Activated T-helper 9 cell treated with anti-CD3 and anti-CD28 coated beads, Interleukin-2, amount 50 U/mL, for 16 hours (primary cell): ENCODE data around the gene RASA2.
"Not testable (repeated sequence)": the region's sequence is repeated elsewhere in the genome, so short reads cannot be mapped to it uniquely, and the experiment has no call there.

Experiments
- DNase-seq: peaks from one replicate; pipeline ENCODE4 v3.0.0-alpha.2; 2020; ENCODE audit warnings: low read depth

Gene RASA2

DNA sequence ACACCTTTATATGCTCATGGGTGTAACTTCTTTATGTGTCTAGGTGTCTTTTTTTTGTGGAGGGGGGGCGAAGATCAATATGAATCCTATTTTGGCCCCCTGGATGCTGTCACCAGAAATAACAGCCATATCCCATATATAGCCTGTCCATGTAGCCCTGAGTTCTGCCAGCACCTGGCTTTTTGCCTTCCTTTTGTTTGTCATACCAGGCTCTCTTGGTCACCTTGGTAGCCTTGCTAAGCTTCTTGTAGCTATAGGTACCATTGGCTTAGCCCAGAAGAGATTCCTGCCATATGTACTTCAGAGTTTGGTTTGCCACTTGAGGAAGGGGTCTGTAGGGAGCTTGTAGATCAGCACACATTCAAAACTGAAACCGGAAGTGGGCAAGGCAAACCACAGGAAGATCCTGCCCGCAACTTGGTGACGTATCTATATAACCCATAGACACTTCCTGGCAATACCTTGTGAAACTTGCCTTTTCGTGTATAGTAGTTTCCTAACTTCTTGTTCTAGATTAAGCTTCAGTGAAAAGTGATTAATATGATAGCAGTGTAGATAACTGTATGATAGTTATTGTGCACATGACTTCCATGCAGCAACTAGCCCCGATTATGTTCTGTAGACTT, 11.9 kb downstream of the RASA2 start:
- DNase-seq: peak; percentile 73

- DNase-seq: no peak
These were observed 12.5 kb downstream of the RASA2 start for GRCh38 chr3:141499284-141499683.

DNA sequence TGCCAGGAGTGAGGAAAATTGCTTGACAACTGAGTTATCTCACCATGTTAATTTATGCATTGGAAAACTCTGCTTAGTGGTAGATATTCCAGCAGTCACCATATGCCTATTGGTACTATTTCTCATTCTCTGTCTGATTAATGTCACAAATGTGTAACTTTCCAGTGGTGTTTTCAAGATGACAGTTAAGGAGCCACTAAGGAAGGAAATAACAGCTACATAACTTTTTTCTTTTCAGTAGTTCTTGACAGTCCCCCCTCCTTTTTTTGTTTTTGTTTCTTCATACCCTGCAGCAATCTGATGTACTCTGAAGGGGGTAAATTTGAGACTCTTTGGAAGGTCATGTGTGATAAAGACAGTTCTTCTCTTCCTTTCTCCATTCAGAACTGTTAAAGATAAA, 13.1 kb downstream of the RASA2 start:
- DNase-seq: no peak

DNA sequence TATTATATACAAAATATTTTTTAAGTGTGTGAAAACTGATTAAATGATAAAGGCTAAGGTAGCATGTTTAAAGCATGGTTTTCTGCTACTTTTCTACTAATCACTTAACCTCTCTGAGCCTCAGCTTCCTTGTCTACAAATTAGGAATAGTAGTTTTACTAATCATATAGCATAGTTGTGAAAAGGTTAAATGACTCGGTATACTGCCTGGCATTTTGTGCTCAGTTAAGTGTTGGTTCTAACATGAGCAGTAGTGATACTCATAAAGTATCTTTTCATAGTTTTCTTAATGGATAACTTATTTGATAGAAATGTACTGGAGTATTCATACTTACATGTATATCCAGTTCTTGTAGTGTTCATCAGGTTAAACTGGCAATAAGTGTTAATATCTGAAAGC, 13.6 kb downstream of the RASA2 start:
- DNase-seq: no peak

GRCh38 chr3:141505166-141505565, 18.3 kb downstream of the RASA2 start:
- DNase-seq: no peak

- DNase-seq: no peak
These were observed 19.2 kb downstream of the RASA2 start for GRCh38 chr3:141506071-141506470.

DNA sequence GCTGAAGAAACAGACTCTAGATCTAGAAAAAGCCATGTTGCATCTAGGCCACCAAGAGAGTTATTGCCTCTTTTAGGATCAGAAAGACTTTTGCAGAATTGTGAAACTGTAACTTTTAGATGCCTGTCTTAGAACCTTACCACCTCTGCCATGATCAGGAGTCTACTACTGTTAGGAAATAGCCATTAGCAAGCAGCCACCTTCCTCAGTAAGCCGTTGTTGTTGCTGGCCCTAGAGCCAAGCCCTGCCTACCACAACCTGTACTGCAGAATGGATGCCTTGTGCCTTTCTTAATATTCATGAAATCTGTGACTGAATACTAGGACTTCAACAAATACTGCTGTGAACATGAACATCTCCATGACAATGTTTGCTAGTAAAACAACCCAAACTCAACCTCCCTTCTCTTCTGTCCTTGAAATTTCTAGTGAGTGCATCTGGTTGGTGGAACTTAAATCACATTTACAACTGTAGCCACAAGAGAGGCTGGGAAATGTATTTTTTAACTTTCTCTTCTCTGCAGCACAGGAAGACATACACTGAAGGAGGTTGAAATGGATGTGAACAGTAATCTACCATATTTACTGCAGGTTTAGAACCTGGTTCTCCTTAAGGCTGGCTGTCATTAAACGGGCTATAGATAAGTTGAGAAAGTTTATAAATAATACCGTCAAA, 20.7 kb downstream of the RASA2 start:
- no peak for DNase-seq

GRCh38 chr3:141508067-141508436, 21.2 kb downstream of the RASA2 start:
- no peak for DNase-seq

- DNase-seq: no peak
These were observed 24.5 kb downstream of the RASA2 start for GRCh38 chr3:141511361-141511760.

DNA sequence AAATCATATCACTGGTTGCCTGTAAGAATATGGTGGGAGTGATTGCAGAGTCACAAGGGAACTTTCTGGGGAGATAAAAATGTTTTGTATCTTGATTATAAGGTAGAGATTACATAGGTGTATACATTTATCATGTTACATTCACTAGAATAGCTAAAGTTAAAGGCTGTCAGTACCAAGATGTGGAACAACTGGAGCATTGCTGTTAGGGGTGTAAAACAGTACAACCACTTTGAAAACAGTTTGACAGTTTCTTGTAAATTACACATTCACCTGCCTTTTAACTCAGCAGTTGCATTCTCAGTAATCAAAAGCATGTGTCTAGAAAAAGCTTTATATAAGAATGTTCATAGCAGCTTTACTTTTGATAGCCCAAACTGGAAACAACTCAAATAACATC, 27.6 kb downstream of the RASA2 start:
- no peak for DNase-seq

DNA sequence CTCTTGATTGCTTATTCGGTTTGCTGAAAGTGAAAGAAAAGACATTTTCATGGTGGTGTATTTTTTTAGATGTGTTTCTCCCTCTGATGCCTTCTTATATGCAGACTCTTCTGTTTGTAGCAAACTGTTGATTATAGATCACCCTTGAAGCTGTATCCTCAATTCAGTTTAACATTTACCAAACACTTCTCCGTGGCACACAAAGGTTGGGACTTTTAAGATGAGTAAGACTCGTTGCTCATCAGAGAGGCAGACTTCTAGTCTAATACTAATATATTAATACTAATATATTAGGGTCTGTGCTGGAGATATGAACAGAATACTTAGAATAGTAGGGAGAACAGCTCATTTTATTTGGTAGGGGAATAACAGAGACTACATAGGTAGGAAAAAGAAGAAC, 32.8 kb downstream of the RASA2 start:
- DNase-seq: no peak

GRCh38 chr3:141521781-141522180, 35.0 kb downstream of the RASA2 start:
- DNase-seq: no peak

DNA sequence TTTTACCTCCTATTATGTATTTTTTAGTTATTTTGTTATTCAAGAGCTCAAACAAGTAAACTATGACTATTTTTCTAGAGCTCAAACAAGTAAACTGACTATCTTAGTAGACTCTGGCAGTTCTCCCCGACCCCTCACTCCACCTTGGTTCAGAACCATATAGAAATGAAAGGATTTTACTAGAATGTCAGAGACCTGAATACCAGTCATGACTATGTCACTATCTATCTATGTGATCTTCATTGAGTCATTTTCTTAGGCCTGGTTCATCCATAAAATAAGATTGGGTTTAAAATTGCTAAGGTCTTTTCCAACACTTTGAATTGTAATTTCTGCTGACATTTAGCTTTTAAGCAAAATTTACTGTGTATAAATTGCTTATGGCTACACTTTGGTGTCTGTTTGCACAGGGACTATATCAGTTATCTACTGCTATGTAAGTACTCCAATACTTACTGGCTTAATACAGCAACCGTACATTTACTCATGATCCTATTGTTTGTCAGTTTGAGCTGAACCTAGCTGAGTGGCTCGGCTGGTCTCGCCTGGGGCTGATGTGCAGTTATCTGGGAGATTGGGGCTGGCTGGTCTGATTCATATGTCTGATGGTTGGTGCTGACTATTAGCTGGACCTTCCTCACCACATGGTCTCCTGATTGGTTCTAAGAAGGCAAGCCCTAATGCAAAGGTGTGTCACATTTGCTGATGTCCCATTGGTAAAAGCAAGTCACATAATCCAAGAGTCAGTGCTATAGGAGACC, 37.0 kb downstream of the RASA2 start:
- no peak for DNase-seq

DNA sequence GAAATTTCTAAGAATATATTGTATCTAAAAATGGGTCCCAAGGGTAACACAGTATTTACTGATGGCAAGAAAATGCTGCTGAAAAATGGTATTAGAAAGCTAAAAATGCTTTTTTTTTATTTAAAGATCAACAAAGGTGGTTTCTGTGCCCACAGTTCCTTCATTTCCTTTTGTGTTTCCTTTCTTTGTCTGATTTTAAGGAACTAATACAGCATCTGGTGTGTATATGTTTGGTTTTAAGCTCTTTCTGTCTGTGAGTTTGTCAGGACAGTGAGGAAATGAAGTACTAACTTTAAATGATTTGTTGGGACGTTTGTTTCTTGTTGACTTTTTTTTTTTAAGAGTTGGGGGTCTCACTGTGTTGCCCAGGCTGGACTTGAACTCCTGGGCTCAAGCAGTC, 38.2 kb downstream of the RASA2 start:
- no peak for DNase-seq

DNA sequence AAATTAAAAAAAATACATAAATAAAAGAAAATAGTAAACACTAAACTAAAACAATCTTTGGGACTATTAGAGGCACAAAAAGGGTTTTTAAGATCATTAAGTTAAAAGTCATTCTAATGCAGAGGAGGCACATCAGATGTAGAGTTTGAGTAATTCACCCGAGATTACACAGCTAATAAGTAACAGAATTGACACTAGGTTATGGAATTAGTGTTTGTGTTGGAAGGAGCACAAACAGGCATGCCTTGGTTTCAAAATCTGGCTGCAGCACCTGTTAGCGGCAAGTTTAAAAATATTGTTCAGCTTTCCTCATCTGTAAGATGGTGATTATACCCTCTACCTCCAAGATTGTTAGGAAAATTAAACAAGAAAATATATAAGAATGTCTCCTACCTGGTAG, 39.0 kb downstream of the RASA2 start:
- DNase-seq: no peak

GRCh38 chr3:141526709-141527108, 39.9 kb downstream of the RASA2 start:
- DNase-seq: no peak

GRCh38 chr3:141528800-141529199, 42.0 kb downstream of the RASA2 start:
- no peak for DNase-seq

- no peak for DNase-seq
These were observed 42.4 kb downstream of the RASA2 start for GRCh38 chr3:141529256-141529655.

GRCh38 chr3:141529717-141530414, 43.0 kb downstream of the RASA2 start:
- DNase-seq: no peak

- no peak for DNase-seq
These were observed 43.6 kb downstream of the RASA2 start for GRCh38 chr3:141530415-141530768.

- no peak for DNase-seq
These were observed 45.8 kb downstream of the RASA2 start for GRCh38 chr3:141532609-141533008.

- not testable (repeated sequence) for DNase-seq
These were observed 49.2 kb downstream of the RASA2 start for GRCh38 chr3:141536017-141536416.

DNA sequence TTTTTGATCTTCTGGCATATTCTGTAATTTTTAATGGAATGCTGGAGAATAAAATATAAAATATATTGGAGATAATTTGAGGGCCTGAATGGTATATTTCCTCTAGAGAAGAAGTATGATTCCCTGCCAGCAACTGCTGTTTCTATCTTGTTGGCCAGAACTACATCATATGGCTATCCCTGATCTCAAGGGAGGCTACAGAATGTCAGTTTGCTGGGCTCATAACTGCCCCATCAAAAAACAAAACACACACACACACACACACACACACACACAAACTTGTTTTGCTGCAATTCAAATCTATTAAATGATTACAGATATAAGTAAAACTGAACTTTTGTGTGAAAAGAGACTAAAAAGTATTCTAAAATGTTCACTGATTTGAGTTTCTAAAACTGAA, 51.0 kb downstream of the RASA2 start:
- no peak for DNase-seq
